Kasumi-1 (cell line): ENCODE measurements around the gene TLCD1.

ENCODE experiments used
- DNase-seq, 2 experiments: peaks; one replicate each; lab custom pipeline; 2025; lab: John Stamatoyannopoulos, UW

Gene TLCD1

GRCh38 chr17:28712705-28713415 is 13.2 kb downstream of the TLCD1 start:
- DNase-seq, result no peak

- DNase-seq, result peak; percentile 86 to 88
Measured at GRCh38 chr17:28712032-28712704, 13.9 kb downstream of the TLCD1 start.

- peak; percentile 58 to 59 for DNase-seq
Measured at GRCh38 chr17:28711723-28712031, 14.4 kb downstream of the TLCD1 start, which contains the start of gene PROCA1. TSS of gene PROCA1 (minus strand) at chr17:28711888. CDS start at chr17:28711660, 228 bp downstream.

GRCh38 chr17:28710861-28711722 is 14.9 kb downstream of the TLCD1 start:
- DNase-seq, result peak; percentile 87 to 91

GRCh38 chr17:28707339-28707720 is 18.7 kb downstream of the TLCD1 start:
- no peak for DNase-seq

GRCh38 chr17:28706471-28707338 is 19.3 kb downstream of the TLCD1 start:
- no peak for DNase-seq

- DNase-seq, result no peak
Measured at GRCh38 chr17:28705728-28706334, 20.2 kb downstream of the TLCD1 start.

- no peak for DNase-seq
Measured at GRCh38 chr17:28705074-28705659, 20.9 kb downstream of the TLCD1 start.

GRCh38 chr17:28704219-28704858 is 21.7 kb downstream of the TLCD1 start:
- no peak for DNase-seq

GRCh38 chr17:28703552-28704218 is 22.3 kb downstream of the TLCD1 start:
- DNase-seq, result no peak

- no peak for DNase-seq
Measured at GRCh38 chr17:28702752-28703150, 23.3 kb downstream of the TLCD1 start.

- DNase-seq, result no peak
Measured at GRCh38 chr17:28702026-28702751, 23.8 kb downstream of the TLCD1 start.

- no peak for DNase-seq
Measured at GRCh38 chr17:28700830-28701492, 25.1 kb downstream of the TLCD1 start.

- DNase-seq, result no peak
Measured at GRCh38 chr17:28700278-28700677, 25.8 kb downstream of the TLCD1 start.

GRCh38 chr17:28698253-28698941 is 27.6 kb downstream of the TLCD1 start:
- no peak for DNase-seq

GRCh38 chr17:28693869-28694268 is 32.2 kb downstream of the TLCD1 start:
- DNase-seq, result no peak

- no peak for DNase-seq
Measured at GRCh38 chr17:28689011-28689410, 37.0 kb downstream of the TLCD1 start.

GRCh38 chr17:28688481-28688880 is 37.6 kb downstream of the TLCD1 start:
- no peak for DNase-seq
